Esophagus mucosa (tissue), 1 donor: ENCODE data around the gene PRPF8. TPM values are rescaled to one million over a fixed set of nuclear protein-coding genes. Genes with fewer than 3 reads are reported as not detected.
A peak's percentile ranks its signal among the peaks of the same experiment; 100 is the strongest.
"Not testable (repeated sequence)": the region's sequence is repeated elsewhere in the genome, so short reads cannot be mapped to it uniquely, and the experiment has no call there.

Source experiments
- ATAC-seq: fragments of 200-7000 bp; cut with Tn5 transposase; one replicate; pipeline ENCODE4 v1.9.1; 2020
- total RNA-seq: library from RNA; stranded (reverse); gene quantifications from one replicate; pipeline ENCODE4 v1.2.4, GENCODE V29; 2023
- donor health status: DM: yes; HTN: yes; CAD: no.

Gene PRPF8
- total RNA-seq, 1 donor from 2014 or later = 171 TPM

- not testable (repeated sequence) for ATAC-seq
Observed at GRCh38 chr17:1688405-1688804, 3.7 kb upstream of the PRPF8 start.

- ATAC-seq = no peak
Observed at GRCh38 chr17:1686086-1686485, 1.4 kb upstream of the PRPF8 start.

- no peak for ATAC-seq
Observed at GRCh38 chr17:1683459-1683858, 1.2 kb downstream of the PRPF8 start.

DNA sequence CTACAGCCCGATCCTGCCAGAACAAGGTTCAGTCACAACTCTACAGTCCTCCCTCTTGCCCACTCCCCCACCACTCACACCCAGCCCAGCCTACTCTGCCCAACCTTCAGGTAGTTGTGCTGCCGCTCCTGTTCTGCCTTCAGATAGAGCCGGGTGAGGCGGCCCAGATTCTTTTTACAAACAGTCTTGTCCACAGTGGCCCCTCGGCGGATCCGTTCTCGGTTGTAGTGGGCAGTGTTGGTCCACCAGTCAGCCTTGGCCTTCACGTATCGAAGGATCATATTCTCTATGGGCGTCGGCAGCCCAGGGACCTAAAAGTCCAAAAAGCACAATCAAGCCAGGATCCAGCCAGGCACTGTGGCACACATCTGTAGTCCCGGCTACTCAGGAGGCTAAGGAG, 8.3 kb downstream of the PRPF8 start:
- no peak for ATAC-seq

- peak; percentile 26 for ATAC-seq
Observed at GRCh38 chr17:1673041-1673785, 11.5 kb downstream of the PRPF8 start.

- ATAC-seq = not testable (repeated sequence)
Observed at GRCh38 chr17:1663934-1664333, 20.7 kb downstream of the PRPF8 start.

- no peak for ATAC-seq
Observed at GRCh38 chr17:1661045-1661444, 23.6 kb downstream of the PRPF8 start.

DNA sequence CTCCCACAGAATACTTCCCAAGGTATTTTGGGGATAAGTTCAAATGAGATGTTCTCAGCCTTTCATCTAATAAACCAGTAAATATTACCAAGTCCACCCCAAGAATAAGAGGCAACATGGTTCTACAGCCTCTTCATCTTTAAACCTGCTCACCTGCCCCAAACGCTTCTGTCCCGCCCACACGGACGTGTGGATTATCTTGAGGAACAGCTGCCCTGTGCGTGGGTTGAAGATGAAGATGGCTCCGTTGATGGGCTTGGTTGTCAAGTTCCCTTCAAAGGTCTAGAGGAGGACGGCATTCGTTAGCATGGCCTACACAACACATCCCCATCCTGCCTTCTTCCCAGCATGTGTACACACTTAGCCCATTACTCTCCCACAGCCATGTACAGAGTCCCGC, 26.6 kb downstream of the PRPF8 start:
- peak; percentile 17 for ATAC-seq

DNA sequence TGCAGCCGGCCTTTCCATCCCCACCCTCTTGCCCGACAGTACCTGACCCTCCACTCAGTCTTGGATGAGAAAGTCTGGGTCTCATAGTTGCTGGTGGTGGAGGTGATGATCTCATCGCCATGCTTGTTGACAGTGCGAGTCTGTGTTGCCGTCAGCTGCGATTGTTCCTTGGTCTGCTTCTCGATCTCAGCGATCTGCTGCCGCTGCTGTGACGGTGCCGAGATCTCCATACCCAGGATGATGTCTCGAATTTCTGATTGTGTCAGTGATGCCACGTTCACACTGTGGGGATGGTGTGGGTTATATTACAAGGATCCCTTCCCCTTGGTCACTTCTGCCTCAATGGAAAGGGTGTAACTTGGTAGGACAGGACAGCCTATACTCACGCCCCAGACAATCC, 30.9 kb downstream of the PRPF8 start:
- ATAC-seq = no peak

GRCh38 chr17:1652794-1653193, 31.9 kb downstream of the PRPF8 start:
- not testable (repeated sequence) for ATAC-seq

DNA sequence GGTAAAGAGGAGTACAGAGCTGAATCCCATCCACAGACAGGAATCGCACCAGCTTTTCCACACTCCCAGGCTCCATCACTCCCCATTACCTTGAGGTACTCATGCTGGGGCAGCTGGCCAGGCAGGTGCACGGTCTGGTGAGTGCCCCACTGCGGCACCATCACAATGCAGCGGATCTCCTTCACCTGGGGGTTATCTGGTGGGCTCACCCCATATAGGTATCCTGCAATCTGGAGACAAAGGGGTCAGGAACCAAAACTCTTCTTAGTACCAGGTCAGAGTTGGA, 33.2 kb downstream of the PRPF8 start:
- no peak for ATAC-seq

DNA sequence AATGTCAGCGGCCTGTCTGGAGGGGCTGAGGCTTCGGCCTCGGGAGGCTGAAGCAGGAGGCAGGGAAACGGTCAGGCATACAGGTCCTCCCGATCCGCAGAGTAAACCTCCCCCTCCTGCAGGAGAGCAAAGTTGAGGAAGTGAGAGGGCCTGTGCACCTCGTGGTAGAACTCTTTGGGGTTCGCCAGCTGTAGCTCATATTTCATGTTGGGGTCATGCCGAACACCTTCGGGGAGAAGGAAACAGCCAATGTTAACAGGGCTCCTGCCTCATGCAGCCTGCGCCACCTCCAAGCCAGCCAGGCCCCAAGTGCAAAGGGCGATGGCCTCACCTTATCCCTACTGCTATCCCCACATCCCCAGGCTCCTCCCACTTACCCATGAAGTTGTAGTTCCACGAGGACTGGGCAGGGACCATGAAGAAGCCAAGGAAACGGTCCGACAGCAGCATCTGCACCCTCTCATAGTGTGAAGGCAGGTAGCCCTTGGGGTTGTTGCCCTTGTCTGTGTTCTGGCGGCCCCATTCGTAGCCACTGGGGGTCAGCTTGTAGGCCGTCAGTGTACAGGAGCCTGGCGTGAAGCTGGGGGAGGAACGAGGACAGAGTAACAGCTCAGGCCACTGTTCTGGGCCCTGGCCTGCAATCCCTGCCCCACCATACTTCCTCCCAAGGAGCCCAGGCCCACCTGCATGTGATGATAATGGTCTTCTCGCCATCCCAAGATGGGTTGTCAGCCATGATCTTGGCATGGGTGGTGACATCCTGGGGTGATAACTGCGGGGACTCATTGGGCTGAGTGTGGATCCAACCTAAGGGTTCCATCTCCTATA, 33.7 kb downstream of the PRPF8 start:
- ATAC-seq = no peak

DNA sequence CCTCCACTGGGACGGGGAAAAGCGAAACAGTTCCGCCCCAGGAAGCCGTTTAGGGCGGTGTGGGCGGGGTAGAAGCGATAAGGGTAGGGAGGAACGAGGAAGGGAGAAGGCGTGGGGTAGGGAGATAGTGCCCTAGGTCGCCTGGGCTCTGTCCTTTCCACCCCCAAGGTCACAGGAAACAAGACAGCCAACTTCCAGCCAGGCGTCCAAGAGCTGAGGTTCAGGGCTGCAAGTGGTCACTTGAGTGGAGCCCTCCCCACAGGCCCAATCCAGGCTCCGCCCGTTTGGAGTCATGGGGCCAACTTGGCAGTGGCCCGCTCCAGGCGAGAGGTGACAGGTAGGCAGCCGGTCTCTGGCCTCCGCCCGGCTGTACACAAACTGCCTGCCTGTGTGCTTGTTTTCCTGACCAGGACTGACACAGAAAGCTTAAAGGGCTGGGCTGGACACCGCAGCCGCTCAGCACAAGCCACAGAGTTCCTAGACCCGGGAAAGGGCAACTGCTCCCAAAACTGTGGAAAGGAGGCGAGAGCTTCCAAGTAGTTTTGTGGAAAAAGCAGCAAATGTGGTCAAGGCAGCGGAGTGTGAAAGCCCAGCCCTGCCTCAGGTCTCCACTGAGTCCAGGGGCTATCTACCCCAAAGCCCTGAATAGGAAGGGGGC, 34.7 kb downstream of the PRPF8 start, which contains the start of gene RILP:
Gene RILP, minus strand, starts transcription at position 23 of the 658 bp plus-strand sequence. CDS start 62 bp downstream, outside the sequence.
- peak; percentile 61 for ATAC-seq

DNA sequence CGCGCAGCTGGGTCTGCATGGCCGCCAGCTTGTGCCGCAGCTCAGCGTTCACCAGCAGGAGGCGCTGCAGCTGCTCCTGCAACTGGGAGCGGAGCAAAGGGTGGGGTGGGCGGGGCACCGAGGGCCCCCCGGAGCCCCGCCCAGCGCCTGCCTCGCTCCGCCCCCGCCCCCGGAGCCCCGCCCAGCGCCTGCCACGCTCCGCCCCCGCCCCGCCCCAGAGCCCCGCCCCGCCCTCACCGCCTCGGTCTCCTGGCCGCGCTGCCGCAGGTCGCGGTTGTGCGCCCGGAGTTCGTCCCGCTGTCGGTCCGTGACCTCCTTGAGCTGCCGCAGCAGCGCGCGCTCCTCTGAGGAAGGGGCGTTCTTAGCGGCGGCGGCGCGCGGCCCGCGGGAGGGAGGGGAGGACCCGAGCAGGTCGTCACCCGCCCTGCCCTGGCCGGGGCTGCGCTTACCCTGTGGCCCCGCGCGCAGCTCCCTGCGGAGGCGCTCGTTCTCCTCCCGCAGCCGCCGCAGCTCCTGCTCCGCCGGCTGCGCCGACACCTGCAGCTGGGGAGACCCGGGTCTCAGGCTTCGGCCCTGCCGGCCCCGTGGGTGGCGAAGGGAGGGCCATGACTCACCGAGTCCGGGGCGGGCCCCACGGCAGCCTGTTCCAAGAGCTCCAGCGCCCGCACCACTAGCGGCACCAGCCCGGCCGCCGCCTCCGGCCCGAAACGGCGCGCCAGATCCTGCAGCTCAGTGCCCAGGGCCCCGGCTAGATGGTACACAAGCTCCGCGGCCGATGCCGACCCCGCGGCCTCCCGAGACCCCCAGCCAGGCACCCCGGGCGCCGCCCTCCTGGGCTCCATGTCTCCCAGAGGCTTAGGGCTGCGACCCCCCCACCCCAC, 35.5 kb downstream of the PRPF8 start:
- peak; percentile 76 for ATAC-seq

DNA sequence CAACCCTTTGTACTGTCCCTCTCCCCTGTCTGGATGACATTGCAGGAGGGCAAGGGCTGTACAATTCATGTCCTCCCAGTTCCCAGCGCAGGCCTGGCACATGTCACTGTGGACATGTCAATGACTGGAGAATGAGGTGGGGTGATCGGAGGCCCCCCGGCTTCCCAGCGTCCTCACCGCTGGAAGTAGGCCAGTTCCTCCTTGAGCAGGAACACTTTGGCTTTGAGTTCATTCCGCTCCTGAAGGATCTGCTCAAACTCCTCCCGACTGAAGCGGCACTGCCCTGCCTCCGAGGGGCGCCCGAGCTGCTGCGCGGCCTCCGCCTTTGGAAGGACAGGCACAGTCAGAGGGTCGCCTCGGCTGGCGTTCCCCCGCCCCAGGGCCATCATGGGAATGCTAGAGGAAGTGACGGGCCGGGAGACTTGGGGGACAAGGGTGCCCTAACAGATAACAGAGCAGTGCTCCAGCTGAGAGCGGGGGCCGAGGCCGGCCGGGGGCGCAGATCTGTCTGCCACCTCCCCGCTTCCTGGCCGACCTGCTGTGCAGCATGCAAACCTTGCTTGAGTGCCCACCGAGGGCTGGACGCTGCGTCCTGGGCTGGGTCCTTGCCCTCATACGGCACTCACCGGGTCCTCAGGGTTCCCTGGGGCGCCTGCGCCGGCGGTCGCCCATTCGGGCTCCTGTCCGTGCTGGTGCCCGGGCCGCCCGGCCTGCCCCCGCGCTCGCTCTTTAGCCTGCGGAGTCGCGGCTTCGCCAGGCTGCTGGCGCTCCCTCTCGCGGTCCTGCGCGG, 36.3 kb downstream of the PRPF8 start:
- ATAC-seq = no peak

GRCh38 chr17:1647802-1648171, 36.9 kb downstream of the PRPF8 start:
- no peak for ATAC-seq

DNA sequence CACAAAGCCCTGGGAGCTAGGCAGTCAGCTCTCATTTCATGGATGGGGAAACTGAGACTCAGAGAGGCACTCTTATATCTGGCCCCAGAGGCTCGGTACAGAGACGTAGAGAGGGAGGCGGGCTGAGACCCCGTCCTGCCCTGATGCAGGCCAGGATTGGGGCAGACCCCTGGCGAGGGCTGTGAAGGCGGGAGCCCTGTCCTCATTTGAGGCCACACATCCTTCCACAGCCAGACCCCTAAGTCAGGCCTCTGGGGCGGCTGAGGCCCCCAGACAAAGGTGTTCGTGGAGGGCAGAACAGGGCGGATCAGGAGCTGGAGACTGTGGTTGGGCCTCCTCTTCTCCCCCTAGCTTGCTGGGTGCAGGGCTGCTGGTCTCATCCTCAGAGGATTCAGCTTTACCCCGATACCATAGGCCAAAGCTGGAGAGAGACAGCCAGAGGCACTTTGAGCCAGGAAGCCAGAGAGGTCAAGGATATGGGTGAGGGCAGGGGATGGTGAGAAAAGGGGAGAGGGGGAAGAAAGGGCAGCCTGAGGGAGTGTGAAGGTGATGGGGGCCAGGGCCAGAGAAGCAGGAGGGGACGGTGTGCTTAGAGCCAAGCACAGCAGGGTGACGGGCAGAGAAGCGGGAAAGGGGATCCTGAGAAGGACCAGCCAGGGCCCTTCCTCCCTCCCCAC, 38.3 kb downstream of the PRPF8 start:
- no peak for ATAC-seq

- no peak for ATAC-seq
Observed at GRCh38 chr17:1645207-1646171, 39.2 kb downstream of the PRPF8 start, which contains the start of gene SCARF1. TSS of gene SCARF1 (minus strand) at chr17:1645732. CDS start at chr17:1645697, 35 bp downstream.

DNA sequence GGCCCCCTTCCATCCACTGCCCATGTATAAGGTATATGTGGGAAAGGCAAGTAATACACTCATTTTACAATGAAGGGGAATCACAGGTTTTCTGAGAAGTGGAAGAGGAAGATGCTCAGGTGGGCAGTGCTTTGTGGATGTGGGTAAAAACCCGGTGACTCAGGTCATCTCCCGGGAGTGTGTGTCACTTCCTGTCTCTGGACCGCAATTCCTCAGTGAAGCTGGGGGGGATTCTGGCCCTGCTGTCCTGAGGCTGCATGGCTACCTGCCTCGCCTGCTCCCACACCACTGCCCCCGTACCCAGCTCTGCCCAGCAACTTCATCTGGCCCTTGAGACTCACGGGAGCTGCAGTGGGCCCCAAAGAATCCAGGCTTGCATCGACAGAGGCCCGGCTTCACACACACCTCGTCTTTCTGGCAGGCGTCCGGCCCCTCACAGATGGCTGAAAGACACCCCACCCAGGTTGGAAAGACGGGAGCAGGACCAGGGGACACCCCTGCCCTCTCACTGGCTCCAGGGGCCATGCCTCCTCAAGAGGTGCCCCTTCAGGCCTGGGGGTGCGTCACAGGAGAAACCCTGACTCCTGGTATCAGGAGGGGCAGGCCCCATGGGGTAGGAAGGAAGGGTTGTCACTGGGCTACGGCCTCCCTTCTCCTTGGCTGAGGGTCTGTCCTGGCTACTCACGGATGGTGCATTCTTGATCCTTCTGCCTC, 40.0 kb downstream of the PRPF8 start:
- no peak for ATAC-seq
